Measurements from ENCODE around the gene SPNS3.

GRCh38 chr17:4511199-4511932 lies 77.6 kb downstream of the SPNS3 start:
- no peak for TF ChIP-seq CTCF (IDR thresholded peaks at IDR 0.05; ENCODE audit: poor library complexity)
- no peak for TF ChIP-seq EZH2 (IDR thresholded peaks at IDR 0.05; ENCODE audit: borderline replicate concordance)
- no peak for TF ChIP-seq EZH2phosphoT487 (IDR thresholded peaks at IDR 0.05; ENCODE audit: low read depth, severe bottlenecking, unreplicated experiment)

Data from hepatocyte (in vitro differentiated cells).